Activated CD4-positive, alpha-beta T cell treated with anti-CD3 and anti-CD28 coated beads, Interleukin-2, amount 50 U/mL, for 48 hours (primary cell): ENCODE measurements around the gene RABGAP1L.

Source experiments
- DNase-seq, 2 experiments: peaks; one replicate each; pipeline ENCODE4 v3.0.0-alpha.2; 2020

The RABGAP1L gene

DNA sequence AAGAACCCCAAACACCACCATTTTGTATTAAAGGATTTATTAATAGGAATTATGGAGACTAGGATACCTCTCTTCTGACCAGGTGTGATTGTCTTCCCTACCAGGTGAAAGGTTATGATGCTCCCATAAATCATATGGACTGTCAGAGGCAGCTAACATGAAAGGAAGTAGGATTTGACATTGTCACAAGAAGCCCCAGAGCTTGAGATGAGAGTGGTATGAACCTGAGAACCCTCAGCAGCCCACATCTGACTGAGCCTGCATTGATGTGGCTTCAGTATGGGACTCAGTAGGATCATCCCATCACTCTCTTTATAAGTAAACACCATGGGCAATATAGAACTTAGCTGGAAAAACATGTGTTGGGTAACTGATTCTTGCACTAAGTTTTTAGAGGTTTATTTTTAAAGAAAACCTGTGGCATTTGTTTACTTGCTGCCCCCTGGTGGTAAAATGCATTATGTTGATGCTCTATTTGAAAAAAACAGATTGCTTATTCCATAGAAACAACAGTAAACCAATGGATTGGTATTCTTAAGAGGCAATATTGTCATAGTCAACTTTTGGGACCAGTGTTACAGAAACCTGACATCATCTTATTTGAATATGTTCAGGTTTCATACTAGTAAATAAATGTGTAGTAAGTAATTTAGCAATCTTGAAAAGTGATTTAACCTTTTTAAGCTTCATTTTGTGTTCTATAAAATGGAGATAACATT, 823.8 kb downstream of the RABGAP1L start:
- no peak for DNase-seq

DNA sequence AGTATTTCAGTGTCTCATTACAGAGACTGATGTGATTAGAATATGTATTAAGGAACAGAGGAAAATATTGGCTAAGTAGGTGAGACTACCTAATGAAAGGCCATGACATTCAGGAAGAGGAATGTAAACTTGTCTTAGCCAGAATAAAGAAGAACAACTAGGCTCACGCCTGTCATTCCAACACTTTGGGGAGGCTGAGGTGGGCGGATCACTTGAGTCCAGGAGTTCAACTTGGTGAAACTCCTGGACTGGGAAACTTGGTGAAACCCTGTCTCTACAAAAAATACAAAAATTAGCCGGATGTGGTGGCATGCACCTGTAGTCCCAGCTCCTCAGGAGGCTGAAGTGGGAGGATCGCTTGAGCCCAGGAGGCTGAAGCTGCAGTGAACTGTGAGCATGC, 825.6 kb downstream of the RABGAP1L start:
- no peak for DNase-seq

DNA sequence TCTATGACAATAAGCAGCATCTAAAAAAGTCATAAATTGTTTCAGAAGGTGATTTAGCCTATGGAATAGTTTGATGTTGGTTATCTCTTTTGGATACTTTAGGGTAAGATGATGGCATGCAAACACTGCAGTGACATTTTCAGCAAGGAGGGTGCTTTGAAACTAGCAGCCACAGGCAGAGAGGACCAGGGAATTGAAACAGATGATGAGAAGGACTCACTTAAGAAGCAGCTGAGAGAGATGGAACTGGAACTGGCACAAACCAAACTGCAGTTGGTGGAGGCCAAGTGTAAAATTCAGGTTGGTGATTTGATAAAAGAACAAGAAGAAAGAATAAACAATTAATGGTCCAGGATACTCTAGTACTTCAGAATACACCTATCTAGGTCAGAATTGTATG, 829.2 kb downstream of the RABGAP1L start:
- no peak for DNase-seq

DNA sequence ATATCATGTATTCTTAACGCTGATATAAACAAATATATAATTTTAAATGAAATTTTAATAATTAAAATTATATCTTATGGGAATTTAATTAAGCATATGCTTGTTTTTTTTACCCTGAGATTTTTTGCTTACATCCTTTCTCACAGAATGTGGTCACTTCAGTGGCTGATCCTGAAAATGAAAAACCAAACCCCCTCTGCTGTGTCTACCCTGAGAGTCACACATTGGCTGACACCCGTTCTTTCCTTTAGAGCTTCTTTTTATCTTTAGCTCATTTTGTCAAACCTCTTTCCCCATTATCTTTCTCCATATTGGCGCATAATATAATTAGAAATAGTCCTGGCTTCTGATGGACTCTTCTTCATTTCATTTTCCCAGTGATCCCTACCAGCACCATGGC, 829.7 kb downstream of the RABGAP1L start:
- DNase-seq, result no peak

DNA sequence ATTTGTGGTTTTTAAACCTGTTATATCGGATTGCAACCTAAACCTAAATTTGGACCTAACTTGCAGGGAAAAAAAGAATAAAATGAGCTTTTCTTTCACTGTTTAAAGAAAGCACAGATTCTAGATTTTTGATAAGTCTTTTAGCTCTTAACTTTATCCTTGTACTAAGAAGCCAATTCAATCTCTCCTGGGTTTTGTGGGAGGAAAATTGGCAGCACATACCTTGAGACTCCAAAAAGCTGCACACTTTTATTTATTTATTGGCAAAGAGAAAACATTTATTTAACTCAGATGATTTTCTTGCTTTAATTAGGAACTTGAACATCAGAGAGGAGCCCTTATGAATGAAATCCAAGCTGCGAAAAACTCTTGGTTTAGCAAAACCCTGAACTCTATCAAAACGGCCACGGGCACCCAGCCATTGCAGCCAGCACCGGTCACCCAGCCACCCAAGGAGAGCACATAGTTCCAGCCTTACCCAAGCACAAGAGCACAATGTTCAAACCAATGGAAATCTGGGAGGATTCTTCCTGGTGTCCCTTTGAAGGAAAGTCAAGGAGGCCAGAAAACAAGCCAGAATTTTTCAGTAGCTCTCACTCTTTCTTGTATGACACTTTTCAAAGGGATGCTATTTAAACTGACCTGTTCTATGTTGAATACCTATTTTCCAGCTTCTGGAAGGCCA, 830.4 kb downstream of the RABGAP1L start:
- DNase-seq, result no peak

DNA sequence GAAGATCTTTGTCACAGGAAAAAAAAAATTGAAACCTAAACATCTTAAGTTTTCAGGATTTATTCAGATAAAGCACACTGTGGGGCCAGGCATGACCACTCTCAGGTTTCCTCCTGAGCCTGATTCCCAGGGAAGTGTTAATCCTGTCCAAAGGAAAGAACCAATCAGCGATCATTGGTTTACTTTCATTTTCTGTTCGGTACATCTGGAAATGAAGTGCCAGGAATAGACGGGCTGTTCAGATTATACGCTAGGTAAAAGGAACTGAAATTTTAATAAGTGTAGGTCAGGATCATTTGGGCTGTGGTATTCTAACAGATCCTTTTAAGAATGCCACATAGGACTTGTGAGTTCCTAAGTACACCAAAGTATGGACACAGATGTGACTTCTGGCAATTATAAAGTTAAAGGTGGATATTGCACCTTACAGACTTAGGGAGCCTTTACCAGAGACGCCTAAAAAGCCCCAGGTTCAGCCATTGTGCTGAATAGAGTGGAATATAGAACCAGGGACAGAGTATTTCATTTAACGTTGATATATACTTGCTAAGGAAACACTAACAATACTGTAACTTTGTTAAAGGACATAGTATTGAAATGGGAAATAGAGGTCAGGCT, 831.2 kb downstream of the RABGAP1L start:
- DNase-seq, result no peak

DNA sequence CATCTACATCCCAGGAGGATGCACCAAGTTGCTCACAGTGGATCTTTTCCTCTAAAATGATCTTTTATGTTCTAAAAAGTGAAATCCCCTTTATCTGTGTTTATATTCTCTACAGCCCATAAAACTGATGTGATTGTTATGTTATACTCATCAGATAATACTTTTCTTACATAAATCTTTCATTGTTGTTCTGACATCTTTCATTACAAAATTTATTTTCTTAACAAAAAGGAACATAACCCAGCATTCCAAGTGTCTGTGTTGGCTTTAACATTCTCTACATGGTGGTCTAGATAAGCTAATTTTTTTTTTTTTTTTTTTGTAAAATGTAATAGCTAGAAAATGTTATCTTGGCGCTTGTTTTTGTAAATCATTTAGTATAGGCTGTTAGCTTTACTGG, 832.2 kb downstream of the RABGAP1L start:
- no peak for DNase-seq

DNA sequence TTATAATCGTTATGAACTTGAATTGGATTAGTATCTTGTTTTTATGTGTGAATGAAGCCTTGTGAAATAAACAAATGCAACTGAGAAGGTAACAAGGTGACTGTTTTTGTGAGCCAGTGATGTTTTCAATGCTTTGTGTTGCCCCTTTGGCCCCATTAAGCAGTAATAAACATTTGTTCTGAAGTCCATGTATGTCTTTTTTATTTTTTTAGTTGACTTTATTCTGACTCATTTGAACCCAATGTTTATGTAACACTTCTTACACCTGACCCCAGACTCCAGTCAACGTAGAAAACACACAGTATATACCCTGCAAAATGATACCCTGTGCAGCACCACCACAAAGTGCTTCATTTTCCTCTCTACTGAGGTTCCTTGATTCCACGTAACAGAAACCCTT, 835.8 kb downstream of the RABGAP1L start:
- no peak for DNase-seq

DNA sequence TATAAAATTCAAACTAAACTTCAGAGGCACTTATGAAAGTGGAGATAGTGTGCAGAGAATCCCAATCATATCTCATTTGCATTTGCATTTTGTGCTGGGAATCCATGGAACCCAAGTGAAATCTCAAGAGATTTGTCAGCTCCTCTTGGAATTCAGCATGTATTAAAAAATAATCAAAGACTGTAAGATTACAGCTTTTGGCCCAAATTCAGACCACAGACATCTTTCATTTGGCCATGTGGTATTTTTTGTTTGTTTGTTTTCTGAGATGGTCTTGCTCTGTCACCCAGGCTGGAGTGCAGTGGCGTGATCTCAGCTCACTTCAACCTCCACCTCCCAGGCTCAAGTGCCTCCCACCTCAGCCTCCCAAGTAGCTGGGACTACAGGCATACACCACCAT, 836.6 kb downstream of the RABGAP1L start:
- DNase-seq, result no peak

DNA sequence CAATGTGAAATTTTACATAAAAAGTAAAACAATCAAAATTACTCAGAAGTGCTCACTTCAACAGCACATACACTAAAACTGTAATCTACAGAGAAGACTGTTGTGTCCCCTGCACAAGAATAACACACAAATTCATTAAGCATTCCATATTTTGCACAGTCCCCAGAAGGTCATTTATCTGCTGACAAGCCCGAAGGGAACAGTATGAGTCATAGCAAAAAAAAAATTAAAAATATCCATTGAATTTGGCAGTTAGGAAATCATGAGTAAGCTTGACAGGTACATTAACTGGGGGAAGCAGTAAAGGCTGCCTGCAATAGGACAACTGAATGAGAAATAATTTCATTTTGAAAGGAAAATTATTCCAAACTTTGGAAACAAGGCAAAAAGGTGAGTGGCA, 837.2 kb downstream of the RABGAP1L start:
- DNase-seq, result no peak

DNA sequence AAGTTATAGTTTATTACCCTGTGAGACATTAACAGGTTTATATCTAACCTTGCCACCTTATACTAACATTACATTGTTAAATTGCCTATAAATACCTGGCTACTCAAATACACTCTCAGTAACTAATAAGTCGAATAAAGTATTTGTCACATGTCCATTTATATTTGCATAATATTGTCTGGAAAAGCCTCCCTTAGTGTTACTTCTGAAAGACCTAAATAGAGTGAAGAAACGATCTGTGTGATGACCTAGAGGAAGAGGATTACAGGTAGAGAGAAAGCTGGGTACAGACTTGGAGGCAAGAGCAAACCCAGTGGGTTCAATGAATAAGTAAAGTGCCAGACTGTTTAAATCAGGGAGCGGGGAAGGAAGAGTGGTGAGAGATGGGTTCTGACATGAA, 837.7 kb downstream of the RABGAP1L start:
- no peak for DNase-seq

DNA sequence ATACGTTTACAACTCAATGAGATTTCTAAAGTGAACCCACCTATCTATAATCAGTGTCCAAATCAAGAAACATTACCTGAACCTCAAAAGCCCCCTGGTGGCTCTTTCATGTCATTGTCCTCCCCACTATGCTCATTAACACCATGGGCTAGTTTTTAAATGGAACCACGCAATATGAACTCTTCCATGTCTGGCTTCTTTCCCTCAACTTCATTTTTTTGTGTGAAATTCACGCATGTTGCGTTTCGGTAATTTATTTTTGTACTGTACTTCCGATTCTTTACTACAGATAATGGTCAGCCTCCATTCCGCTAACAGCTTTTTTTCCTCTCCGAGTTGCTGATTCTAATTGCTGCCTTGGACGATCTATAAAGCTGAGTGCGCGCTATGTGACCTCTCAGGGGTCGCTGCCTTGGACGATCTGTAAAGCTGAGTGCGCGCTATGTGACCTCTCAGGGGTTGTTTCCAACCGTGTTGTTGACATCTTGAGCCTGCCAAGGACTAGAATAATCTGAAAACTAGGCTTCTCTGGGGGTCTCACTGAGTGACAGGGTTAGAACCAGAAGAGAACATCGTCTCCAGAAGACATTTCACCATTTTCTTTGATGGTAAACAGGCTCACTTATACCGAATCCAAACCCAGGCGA, 839.4 kb downstream of the RABGAP1L start:
- DNase-seq, result peak in 1 of 2 experiments; percentile 31

DNA sequence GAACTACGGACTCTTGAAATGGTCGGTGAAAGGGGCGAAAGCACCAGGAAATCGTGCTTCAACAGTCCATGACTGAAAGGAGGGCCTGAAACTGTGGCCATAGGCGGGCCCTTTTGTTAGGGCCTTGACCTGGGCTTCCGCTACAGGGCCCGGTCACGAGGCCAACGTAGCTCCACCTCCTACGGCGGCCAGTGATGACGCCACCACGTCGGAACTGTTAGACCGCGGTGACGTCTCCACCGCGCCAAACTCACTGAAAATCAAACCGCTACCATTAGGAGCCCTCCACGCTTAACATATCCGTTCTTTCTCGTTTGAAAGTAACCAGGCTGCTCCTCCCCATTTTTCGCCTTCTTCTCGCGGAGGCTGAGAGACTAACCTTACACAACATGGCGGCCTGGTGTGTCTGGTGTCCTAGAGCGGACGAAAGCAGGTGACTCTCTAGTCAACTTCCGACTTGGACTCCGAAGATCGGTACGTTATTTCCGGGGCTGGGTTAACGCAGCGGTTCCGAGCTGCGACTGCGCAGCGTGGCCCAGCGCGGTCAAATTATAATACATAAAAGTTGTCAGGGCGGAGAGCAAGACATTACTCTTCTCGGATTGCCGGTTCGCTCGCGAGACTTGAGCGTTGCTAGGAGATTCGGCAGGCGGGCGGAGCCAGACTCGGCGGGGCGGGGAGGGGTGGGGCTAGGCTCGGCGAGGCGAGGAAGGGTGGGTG, 840.1 kb downstream of the RABGAP1L start:
- peak; percentile 88 to 95 for DNase-seq

DNA sequence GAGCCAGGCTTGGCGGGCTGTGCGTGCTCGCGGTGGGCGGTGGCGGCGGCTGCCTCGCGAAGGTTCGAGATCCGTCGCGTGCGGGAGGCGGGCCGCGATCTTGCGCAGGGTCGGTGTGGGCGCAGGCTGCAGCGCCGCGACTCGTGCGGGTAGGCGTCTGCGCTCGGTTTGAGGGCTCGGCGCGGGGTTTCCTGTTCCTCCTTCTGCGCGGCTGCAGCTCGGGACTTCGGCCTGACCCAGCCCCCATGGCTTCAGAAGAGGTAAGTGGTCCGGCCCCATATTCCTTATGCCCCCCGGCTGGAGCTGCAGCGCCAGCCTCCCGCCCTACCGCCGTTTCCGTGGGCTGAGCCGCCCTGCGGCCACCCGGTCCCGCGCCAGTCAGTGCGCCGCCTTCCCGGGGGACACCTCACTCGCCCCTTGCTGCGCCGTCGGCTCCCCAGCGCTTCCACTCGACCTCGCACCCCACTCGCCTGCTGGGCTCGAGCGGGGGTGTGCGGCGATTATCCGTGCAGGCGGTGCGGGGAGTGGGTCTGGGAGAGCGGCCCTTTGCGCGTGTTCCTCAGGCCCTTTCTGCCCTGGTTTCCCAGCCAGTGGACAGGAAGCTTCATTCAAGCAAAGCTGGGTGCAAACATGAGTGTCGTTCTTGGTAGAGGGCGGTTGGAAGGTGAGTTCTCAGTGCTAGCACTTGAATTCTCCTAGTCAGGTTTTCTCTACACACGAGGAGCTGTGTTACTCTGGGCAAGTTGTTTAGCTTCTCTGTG, 840.8 kb downstream of the RABGAP1L start, which contains the start of gene CACYBP:
CACYBP (plus strand) TSS at position 12 of the 761 bp plus-strand sequence; CDS start at position 246, 234 bp downstream.
- peak in 1 of 2 experiments; percentile 94 for DNase-seq

DNA sequence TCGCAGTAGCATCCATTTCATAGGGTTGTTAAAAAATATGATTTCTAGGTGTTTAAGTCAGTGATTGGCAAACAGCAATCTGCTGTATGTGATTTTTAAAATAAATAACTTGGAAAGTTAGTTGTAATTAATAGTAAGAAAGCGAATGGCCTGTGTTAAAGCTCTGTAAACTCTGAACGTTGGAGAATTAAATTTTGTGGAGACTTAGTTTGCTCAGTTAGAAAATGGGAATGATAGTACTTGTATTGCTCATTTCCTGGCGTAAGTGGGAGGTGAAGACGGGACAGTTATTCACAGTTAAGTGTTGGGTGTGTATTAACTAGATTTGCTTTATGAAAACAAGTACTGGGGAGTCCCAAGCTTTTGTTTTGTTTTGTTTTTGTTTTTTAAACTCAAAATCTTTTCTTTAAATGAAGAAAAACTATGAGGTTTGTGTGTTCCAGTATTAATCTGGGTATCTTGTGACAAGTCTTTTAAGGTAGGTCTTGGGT, 841.4 kb downstream of the RABGAP1L start:
- no peak for DNase-seq

DNA sequence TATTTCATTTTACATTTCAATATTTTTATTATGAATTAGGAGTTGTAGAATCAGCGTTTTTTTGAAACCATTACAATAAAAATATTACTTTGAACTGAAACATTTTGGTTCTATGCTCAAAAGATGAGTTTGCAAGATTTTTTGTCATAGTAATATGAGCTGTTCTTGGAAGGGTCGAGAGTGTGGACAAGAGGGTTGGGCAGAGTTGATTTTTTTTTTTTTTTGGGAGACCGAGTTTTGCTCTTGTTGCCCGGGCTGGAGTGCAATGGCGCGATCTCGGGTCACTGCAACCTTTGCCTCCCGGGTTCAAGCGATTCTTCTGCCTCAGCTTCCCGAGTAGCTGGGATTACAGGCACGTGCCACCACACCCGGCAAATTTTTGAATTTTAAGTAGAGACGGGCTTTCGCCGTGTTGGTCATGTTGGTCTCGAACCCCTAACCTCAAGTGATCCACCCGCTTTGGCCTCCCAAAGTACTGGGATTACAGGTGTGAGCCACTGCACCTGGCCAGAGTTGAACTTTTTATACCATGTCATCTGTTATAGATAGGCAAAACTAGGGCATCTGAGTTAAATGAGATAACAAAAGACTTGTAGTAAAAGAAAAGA, 843.7 kb downstream of the RABGAP1L start:
- no peak for DNase-seq

DNA sequence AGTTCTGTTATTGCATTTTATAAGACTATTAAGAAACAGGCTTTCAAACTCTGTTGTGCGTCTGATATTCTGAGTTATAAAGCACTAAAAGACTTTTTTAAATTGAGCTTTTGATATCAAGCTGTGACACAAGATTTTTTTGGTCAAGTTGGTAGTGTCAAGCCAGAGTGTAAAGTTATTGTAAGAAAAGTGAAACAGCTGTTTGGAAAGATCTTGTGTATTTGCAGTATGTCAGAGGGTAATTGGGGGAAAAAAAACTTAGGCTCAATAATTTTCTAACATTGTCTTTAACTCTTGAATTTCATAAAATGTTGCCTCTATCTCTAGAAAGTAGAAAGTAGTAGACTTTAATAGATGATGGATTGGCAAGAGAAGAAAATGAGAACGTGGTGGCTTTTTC, 844.2 kb downstream of the RABGAP1L start:
- DNase-seq, result no peak

DNA sequence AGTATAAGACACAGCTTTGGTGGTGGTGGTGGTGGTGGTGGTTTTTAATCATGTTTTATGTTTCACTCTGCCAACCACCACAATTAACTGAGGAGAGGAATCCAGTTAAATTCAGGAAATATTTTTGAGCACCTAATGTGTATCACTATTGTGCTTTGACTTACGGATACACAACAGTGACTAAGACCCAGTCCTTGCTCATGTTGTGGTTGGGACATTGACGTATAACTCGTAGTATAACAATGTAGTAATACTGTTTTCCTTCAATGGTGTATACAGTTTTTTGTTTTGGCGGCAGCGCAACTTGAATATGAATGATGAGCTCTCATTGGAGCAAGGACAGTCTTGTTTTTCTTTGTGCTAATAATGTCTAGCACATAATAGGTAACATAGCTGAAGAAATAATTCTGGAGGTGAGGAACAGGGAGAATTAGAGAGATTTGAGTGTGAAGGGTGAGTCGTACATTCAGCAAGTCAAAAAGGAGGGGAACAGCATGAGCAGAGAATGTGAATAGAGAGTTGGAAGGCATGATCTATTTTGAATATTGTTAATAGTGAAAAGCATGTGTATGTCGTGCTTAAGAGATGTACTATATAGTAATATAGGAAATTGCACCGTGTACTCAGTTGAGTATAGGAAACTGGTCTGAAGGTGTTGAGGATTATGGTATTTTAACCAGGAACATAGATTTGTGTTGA, 845.9 kb downstream of the RABGAP1L start:
- DNase-seq, result no peak

DNA sequence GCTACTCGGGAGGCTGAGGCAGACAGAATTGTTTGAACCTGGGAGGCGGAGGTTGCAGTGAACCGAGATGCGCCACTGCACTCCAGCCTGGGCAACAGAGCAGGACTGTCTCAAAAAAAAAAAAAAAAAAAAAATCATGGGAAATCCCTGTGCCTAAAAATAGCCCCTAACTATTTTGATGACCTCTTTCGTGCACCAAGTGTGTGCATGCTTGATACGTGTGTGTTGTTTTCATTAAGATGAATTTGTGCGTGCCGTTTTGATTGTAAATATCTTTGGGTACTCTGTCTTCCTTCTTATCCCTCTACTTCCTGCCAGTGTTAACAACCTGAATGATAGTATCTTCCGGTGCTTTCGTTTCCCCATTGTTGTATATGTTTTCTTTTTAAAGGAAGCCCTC, 850.2 kb downstream of the RABGAP1L start:
- DNase-seq, result no peak

DNA sequence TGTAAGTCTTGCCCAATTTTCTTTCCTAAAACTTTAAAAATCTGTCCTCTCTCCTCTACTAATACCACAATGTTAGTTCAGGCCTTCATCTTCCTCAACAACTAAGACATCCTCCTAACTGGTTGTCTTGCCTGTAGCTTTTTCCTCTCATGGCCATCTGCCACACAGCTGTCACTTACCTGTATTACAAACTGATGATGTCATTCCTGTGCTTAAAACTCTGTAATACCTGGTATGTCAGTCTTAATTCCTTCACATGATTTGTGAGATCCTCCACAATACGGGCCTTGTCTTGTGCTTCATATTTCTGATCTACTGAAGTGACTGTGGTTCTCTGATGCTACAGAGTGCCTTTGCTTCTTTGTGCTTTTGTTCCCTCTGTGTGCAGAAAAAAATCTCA, 854.1 kb downstream of the RABGAP1L start:
- DNase-seq, result no peak

DNA sequence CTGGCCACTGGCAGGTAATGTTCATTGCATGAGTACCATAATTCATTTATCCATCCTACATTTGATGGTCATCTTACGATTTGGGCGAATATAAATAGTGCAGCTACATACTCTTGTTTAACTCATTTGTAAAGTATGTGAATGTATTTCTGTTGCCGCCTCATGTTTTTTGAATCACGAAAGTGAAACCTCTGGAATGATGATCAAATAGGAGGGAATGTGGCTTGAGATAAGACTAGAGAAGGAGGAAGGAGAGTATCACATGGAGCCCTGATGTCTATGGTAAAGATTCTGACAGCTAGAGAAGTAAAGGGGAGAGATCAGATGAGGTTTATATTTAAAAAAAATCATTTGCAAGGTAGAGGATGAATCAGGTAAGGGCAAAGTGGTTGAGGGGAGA, 855.9 kb downstream of the RABGAP1L start:
- no peak for DNase-seq
